Measurements from ENCODE around the gene GPC2.
A peak's percentile ranks its signal among the peaks of the same experiment; 100 is the strongest.
"Not testable (repeated sequence)": the region's sequence is repeated elsewhere in the genome, so short reads cannot be mapped to it uniquely, and the experiment has no call there.

Gene GPC2

DNA sequence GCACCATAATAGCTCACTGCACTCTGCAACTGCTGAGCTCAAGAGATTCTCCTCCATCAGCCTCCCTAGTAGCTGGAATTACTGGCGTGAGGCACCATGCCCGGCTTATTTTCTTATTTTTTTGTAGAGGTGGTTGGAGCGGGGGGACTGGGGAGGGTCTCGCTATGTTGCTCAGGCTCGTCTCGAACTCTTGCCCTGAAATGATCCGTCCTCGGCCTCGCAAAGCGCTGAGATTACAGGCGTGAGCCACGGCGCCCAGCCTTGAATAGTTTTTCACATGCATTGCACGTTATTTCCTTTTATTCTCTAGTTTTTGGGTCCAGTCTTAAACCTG, 29.0 kb downstream of the GPC2 start:
- no peak for DNase-seq

DNA sequence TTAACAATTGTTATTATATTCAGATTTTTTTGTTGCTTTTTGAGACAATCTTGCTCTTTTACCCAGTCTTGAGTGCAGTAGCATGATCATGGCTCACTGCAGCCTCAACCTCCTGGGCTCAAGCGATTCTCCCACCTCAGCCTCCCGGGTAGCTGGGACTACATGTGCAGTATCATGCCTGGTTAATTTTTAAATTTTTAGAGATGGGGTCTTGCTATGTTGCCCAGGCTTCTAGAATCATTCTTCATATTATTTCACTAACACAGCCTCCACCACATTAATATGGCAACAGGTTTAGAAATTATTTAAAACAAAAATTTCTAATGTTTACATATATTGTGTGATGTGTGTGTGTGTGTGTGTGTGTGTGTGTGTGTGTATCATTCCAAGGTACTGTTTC, 29.9 kb downstream of the GPC2 start:
- DNase-seq, result no peak

DNA sequence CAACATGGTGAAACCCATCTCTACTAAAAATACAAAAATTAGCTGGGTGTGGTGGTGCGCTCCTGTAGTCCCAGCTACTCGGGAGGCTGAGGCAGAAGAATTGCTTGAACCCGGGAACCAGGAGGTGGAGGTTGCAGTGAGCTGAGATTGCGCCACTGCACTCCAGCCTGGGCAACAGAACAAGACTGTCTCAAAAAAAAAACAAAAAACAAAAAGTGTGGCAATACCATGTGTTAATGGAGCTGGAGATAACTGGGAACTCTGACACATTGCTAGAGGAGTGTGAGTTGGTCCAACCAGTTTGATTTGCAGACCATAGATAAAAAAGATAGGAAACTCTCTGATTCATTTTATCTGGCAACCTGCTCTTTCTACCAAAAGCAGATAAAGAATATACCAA, 30.8 kb downstream of the GPC2 start:
- not testable (repeated sequence) for DNase-seq

GRCh38 chr7:100142461-100142860, 34.7 kb downstream of the GPC2 start:
- DNase-seq, result no peak

GRCh38 chr7:100141555-100141949, 35.6 kb downstream of the GPC2 start:
- DNase-seq, result no peak

GRCh38 chr7:100137851-100138760, 39.1 kb downstream of the GPC2 start:
- no peak for DNase-seq

- DNase-seq, result peak; percentile 84
These were observed 44.5 kb downstream of the GPC2 start for GRCh38 chr7:100132697-100133151.

DNA sequence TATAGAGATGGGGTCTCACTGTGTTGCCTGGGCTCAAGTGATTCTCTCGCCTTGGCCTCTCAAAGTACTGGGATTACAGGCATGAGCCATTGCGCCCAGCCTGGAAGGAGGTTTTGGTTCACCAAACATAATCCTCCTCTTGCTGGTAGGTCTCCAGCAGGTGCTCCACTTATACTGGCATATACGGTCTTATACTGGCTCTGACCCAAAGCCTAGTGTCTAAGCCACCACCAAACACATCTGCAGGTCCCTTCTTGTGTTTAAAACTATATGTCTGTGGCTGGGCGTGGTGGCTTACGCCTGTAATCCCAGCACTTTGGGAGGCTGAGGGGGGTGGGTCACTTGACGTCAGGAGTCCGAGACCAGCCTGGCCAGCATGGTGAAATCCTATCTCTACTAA, 45.1 kb downstream of the GPC2 start:
- DNase-seq, result no peak

DNA sequence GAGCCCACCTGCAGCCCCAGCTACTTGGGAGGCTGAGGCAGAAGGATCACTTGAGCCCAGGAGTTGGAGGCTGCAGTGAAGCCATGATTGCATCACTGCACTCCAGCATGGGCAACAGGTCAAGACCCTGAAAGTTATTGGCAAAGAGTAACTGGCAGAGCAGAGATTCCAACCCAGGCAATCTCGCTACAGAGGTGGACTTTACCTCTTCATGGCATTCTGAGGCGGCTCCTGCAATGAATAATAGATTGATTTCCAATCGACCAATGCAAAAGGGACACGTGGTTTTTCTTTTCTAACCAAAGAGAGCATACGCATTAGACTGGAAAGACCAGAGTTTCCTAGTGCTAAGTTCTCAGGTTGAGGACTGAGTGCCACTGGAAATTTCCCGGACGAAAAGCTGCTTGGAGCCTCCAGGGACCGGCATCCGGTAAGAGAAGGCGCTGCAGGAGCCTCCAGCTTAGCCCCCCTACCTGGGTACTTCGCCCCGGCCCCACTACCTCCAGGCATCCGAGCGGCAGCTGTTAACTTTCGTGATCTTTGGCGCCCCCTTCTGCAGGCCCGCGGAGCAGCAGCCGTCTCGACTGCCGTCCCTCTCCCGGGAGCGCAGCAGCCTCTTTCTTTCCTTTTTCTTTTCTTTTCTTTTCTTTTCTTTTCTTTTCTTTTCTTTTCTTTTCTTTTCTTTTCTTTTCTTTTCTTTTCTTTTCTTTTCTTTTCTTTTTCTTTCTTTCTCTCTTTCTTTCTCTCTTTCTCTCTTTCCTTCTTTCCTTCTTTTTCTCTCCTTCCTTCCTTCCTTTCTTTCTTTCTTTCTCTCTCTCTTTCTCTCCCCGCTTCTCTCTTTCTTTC, 46.4 kb downstream of the GPC2 start:
- DNase-seq, result peak; percentile 91

- not testable (repeated sequence) for DNase-seq
These were observed 47.0 kb downstream of the GPC2 start for GRCh38 chr7:100130220-100130607.

GRCh38 chr7:100128637-100128963, 48.6 kb downstream of the GPC2 start:
- DNase-seq, result no peak

- DNase-seq, result peak; percentile 66
These were observed 49.1 kb downstream of the GPC2 start for GRCh38 chr7:100127866-100128636.

GRCh38 chr7:100126931-100127865, 50.0 kb downstream of the GPC2 start, which contains the start of gene MBLAC1:
Gene MBLAC1, plus strand, starts transcription at chr7:100126967. Its CDS starts 429 bp downstream, at chr7:100127396.
- peak; percentile 99 for DNase-seq

GRCh38 chr7:100126239-100126930, 50.8 kb downstream of the GPC2 start:
- no peak for DNase-seq

- no peak for DNase-seq
These were observed 52.6 kb downstream of the GPC2 start for GRCh38 chr7:100124301-100125230.

DNA sequence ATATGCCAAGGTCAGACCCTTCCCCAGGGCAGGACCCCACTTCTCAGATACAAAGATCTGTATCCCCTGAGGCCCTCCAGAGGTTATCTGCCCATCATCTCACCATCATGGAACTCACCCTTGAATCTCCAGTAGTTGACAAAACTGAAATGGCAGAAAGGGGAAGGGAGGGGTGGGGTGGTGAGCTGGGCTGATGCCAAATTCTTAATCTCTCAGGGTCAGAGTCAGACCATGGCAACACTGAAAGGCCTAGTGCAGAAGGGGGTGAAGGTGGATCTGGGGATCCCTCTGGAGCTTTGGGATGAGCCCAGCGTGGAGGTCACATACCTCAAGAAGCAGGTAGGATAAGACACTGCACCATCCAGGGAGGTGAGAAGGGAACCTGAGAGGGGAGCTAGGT, 54.6 kb downstream of the GPC2 start:
- DNase-seq, result no peak

DNA sequence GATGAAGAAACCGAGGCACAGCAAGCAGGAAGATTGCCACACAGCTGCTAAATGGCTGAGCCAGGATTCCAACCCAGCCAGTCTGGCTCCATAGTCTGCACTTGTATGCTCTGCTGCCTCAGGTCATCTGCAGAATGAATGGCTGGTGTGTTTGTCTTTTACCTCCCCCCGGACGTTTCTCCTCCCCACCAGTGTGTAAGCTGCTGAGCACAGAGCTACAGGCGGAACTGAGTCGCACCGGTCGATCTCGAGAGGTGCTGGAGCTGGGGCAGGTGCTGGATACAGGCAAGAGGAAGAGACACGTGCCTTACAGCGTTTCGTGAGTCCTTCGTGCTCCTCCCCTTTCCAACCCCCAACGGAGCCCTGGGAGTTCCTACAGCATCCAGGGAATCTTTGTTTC, 55.1 kb downstream of the GPC2 start:
- no peak for DNase-seq

GRCh38 chr7:100120733-100121036, 56.5 kb downstream of the GPC2 start:
- no peak for DNase-seq

DNA sequence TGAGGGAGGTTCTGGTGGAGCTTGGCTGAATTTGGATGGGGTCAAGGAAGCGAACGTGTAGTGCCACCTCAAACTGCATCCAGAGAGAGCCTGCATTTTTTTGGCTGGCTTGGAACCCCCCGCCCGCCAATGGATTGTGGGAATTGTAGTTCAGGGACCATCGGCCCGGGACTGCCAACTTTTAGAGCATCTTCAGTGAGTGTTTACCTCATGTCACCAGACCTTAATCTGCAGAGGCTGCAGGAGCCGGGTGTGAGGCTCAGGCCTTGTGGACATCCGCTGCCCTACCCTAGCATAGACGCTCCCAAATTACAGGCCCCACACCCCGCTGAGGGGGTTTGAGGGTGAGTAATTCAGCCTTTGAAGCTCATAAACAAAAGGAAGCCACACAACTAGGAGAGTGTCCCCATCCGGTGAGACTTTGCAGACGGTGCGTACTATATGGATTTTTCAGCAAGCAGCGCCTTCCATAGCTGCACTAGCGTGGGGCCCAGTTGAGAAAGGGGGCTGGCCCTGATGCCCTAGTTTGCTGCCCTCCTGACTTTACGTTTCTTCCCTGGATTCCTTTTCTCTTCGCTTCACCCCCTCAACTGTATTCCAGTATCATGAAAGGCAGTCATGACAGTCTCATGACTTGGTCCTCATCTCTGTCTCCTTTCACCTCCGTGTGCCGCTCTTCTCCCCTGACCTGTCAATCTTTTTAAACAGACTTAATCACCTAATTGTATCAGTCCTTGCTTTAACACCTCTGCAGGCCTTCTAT, 57.0 kb downstream of the GPC2 start:
- DNase-seq, result peak; percentile 90
